Measurements from ENCODE around the gene GZF1. TPM values are rescaled to one million over a fixed set of nuclear protein-coding genes. Genes with fewer than 3 reads are reported as not detected.
A peak's percentile ranks its signal among the peaks of the same experiment; 100 is the strongest.

GZF1 gene
- total and polyA plus RNA-seq, 4 donors = 1.6 to 11.0 (median 5.1) TPM

- Histone ChIP-seq H3K27me3 (ENCODE audit: control insufficient read depth in 4 of 4, insufficient read depth in 4 of 4, low read length in 3 of 4) (no peaks in the 10 kb centered on the region), H3K4me1 (ENCODE audit: control insufficient read depth in 4 of 4, insufficient read depth in 4 of 4, low read length in 3 of 4) (peaks cover 3 to 5% (median 3%) of the 10 kb centered on the region in 4 donors), H3K27ac (ENCODE audit: low read depth in 1 of 2, low read length in 2 of 2) (no peak overlapping the region), H3K9me3 (ENCODE audit: control insufficient read depth in 4 of 4, low read length in 3 of 4) (no peaks in the 10 kb centered on the region), H3K9ac (ENCODE audit: low read depth in 1 of 2, low read length in 2 of 2) (no peak overlapping the region), H3K4me3 (ENCODE audit: low read depth in 1 of 3, low read length in 3 of 3) (no peak overlapping the region), H3K36me3 (ENCODE audit: control insufficient read depth in 4 of 4, insufficient read depth in 3 of 4, low read depth in 1 of 4, low read length in 3 of 4) (peaks cover 0 to 3% (median 0%) of the 10 kb centered on the region in 4 donors)
- DNase-seq (ENCODE audit: low spot score) = no peak
- TF ChIP-seq, protein P1, sequence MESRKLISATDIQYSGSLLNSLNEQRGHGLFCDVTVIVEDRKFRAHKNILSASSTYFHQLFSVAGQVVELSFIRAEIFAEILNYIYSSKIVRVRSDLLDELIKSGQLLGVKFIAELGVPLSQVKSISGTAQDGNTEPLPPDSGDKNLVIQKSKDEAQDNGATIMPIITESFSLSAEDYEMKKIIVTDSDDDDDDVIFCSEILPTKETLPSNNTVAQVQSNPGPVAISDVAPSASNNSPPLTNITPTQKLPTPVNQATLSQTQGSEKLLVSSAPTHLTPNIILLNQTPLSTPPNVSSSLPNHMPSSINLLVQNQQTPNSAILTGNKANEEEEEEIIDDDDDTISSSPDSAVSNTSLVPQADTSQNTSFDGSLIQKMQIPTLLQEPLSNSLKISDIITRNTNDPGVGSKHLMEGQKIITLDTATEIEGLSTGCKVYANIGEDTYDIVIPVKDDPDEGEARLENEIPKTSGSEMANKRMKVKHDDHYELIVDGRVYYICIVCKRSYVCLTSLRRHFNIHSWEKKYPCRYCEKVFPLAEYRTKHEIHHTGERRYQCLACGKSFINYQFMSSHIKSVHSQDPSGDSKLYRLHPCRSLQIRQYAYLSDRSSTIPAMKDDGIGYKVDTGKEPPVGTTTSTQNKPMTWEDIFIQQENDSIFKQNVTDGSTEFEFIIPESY (IDR thresholded peaks at IDR 0.05) = no peak
- TF ChIP-seq RXRA (IDR thresholded peaks at IDR 0.05) (peak; percentile 55 to 75), GABPA (IDR thresholded peaks at IDR 0.05 in 1 of 2, conservative IDR thresholded peaks at IDR 0.05 in 1 of 2) (no peak), YY1 (IDR thresholded peaks at IDR 0.05) (no peak), ATF3 (IDR thresholded peaks at IDR 0.05) (no peak), FOXA2 (IDR thresholded peaks at IDR 0.05) (no peak), JUND (IDR thresholded peaks at IDR 0.05) (no peak), TAF1 (conservative IDR thresholded peaks at IDR 0.05) (no peak), NR2F2 (IDR thresholded peaks at IDR 0.05) (peak; percentile 44), REST (IDR thresholded peaks at IDR 0.05) (no peak), RAD21 (IDR thresholded peaks at IDR 0.05) (no peak), CTCF (IDR thresholded peaks at IDR 0.05; ENCODE audit: low read depth, low read length, missing input control) (no peak), SP1 (IDR thresholded peaks at IDR 0.05) (no peak), MAX (IDR thresholded peaks at IDR 0.05) (no peak), EGR1 (IDR thresholded peaks at IDR 0.05; ENCODE audit: low read depth in 2 of 2) (no peak), HNF4G (IDR thresholded peaks at IDR 0.05) (no peak), FOXA1 (IDR thresholded peaks at IDR 0.05) (no peak), HNF4A (conservative IDR thresholded peaks at IDR 0.05) (peak in 1 of 2 donors; percentile 37)
- 96% methylated on average over 1 of the region's 1 CpG for WGBS
Measured at GRCh38 chr20:23406880-23407279, 44.9 kb downstream of the GZF1 start.

All from liver (tissue), 9 donors.